Measurements from ENCODE around the gene TSPAN17.

GRCh38 chr5:176606875-176607274, 40.4 kb upstream of the TSPAN17 start:
- TF ChIP-seq POLR2A (IDR thresholded peaks at IDR 0.05; ENCODE audit: low read length), result no peak
- no peak for TF ChIP-seq GATA1 (IDR thresholded peaks at IDR 0.05; ENCODE audit: low read depth, low read length)
